ENCODE measurements around the gene BCDIN3D.

BCDIN3D gene

GRCh38 chr12:49795654-49796105 lies 47.2 kb downstream of the BCDIN3D start:
- no peak for ATAC-seq (ENCODE audit: low read depth)
- DNase-seq (ENCODE audit: low spot score), result no peak
- TF ChIP-seq CTCF (IDR thresholded peaks at IDR 0.05; ENCODE audit: poor library complexity, severe bottlenecking), result no peak
- H3K4me1 ChIP-seq (ENCODE audit: insufficient read depth, poor library complexity, severe bottlenecking), result no peaks in the 10 kb centered on the region
- H3K27me3 ChIP-seq (ENCODE audit: insufficient read depth, poor library complexity, severe bottlenecking), result no peaks in the 10 kb centered on the region
- peaks cover 14% of the 10 kb centered on the region; the same call in 1 of the 2 replicates for H3K36me3 ChIP-seq (ENCODE audit: low read depth)
- H3K9me3 ChIP-seq (ENCODE audit: severe bottlenecking), result no peaks in the 10 kb centered on the region
- H3K27ac ChIP-seq (ENCODE audit: poor library complexity, severe bottlenecking), result no peak overlapping the region
- H3K4me3 ChIP-seq (ENCODE audit: severe bottlenecking), result no peak overlapping the region

- no peaks in the 10 kb centered on the region for H3K9me3 ChIP-seq (ENCODE audit: severe bottlenecking)
- ATAC-seq (ENCODE audit: low read depth), result no peak
- TF ChIP-seq CTCF (IDR thresholded peaks at IDR 0.05; ENCODE audit: poor library complexity, severe bottlenecking), result no peak
- peaks cover 14% of the 10 kb centered on the region; the same call in 1 of the 2 replicates for H3K36me3 ChIP-seq (ENCODE audit: low read depth)
- no peaks in the 10 kb centered on the region for H3K27me3 ChIP-seq (ENCODE audit: insufficient read depth, poor library complexity, severe bottlenecking)
- no peak overlapping the region for H3K4me3 ChIP-seq (ENCODE audit: severe bottlenecking)
- no peaks in the 10 kb centered on the region for H3K4me1 ChIP-seq (ENCODE audit: insufficient read depth, poor library complexity, severe bottlenecking)
- H3K27ac ChIP-seq (ENCODE audit: poor library complexity, severe bottlenecking), result no peak overlapping the region
- no peak for DNase-seq (ENCODE audit: low spot score)
These were observed 47.9 kb downstream of the BCDIN3D start for GRCh38 chr12:49794811-49795653.

- H3K27ac ChIP-seq (ENCODE audit: poor library complexity, severe bottlenecking), result no peak overlapping the region
These were observed 48.9 kb downstream of the BCDIN3D start for GRCh38 chr12:49794021-49794420.

GRCh38 chr12:49793620-49794019 lies 49.3 kb downstream of the BCDIN3D start:
- no peak for TF ChIP-seq CTCF (IDR thresholded peaks at IDR 0.05; ENCODE audit: poor library complexity, severe bottlenecking)
- Histone ChIP-seq H3K27ac (ENCODE audit: poor library complexity, severe bottlenecking) (no peak overlapping the region), H3K27me3 (ENCODE audit: insufficient read depth, poor library complexity, severe bottlenecking) (no peaks in the 10 kb centered on the region), H3K36me3 (ENCODE audit: low read depth) (peaks cover 14% of the 10 kb centered on the region; the same call in 1 of the 2 replicates), H3K9me3 (ENCODE audit: severe bottlenecking) (no peaks in the 10 kb centered on the region), H3K4me1 (ENCODE audit: insufficient read depth, poor library complexity, severe bottlenecking) (no peaks in the 10 kb centered on the region), H3K4me3 (ENCODE audit: severe bottlenecking) (no peak overlapping the region)
- ATAC-seq (ENCODE audit: low read depth), result no peak
- DNase-seq (ENCODE audit: low spot score), result no peak

More at GRCh38 chr12:49794021-49794420, 48.9 kb downstream of the BCDIN3D start:
- Histone ChIP-seq H3K36me3 (ENCODE audit: low read depth) (peaks cover 14% of the 10 kb centered on the region; the same call in 1 of the 2 replicates), H3K9me3 (ENCODE audit: severe bottlenecking) (no peaks in the 10 kb centered on the region), H3K27me3 (ENCODE audit: insufficient read depth, poor library complexity, severe bottlenecking) (no peaks in the 10 kb centered on the region), H3K4me3 (ENCODE audit: severe bottlenecking) (no peak overlapping the region), H3K4me1 (ENCODE audit: insufficient read depth, poor library complexity, severe bottlenecking) (no peaks in the 10 kb centered on the region)
- ATAC-seq (ENCODE audit: low read depth) (no peak), DNase-seq (ENCODE audit: low spot score) (no peak)
- no peak for TF ChIP-seq CTCF (IDR thresholded peaks at IDR 0.05; ENCODE audit: poor library complexity, severe bottlenecking)
